HCT116 (cell line): ENCODE measurements around the gene ANO2. TPM values are rescaled to one million over a fixed set of nuclear protein-coding genes. Genes with fewer than 3 reads are reported as not detected.

Experiments
- ATAC-seq: fragments of 200-7000 bp; cut with Tn5 transposase; 2 replicates; pipeline ENCODE4 v1.9.1; 2020; ENCODE audit warnings: mild to moderate bottlenecking, moderate library complexity
- BruUV-seq: library from RNA; stranded (reverse); fragments of 400-500 nt; replicated peaks from 2 replicates; lab custom pipeline; 2021; lab: Mats Ljungman, UMichigan
- CTCF ChIA-PET: fragments of 300-600 bp; sonication (Branson Sonifier 250); formaldehyde crosslinking; loops from one replicate; lab custom pipeline; 2021; ENCODE audit warnings: antibody characterized with exemption; lab: Charles Lee
- POLR2A ChIA-PET: fragments of 300-600, 350-600 bp; sonication (Branson Sonifier 250); formaldehyde crosslinking; loops from one replicate; lab custom pipeline; 2021; ENCODE audit warnings: antibody characterized with exemption; lab: Charles Lee
- RAD21 ChIA-PET, 2 experiments: fragments of 300-600 bp; sonication (Branson Sonifier 250); formaldehyde crosslinking; loops; one replicate each; lab custom pipeline; 2023; ENCODE audit warnings: low total read pairs in 2 of 2; ENCODE audit not compliant: uncharacterized antibody in 2 of 2, unreplicated experiment in 2 of 2, low non-redundant PET in 1 of 2; lab: Charles Lee
- DNase-seq: peaks from one replicate; pipeline ENCODE4 v3.0.0-alpha.2; 2010; ENCODE audit warnings: low read depth, low spot score
- H2AFZ ChIP-seq: fragments of 200-600 bp; shearing (Covaris generic), sonication (generic); 2 replicates; pipeline ENCODE4 v1.6.1; 2017; ENCODE audit warnings: low read depth, mixed run types, mixed read lengths, antibody characterized with exemption, low read length; ENCODE audit not compliant: poor library complexity, severe bottlenecking
- H3K27ac ChIP-seq: 2 replicates; pipeline ENCODE4 v1.5.1; 2012; ENCODE audit warnings: low read depth, low read length
- H3K27me3 ChIP-seq: fragments of 200-600 bp; sonication (generic); 2 replicates; pipeline ENCODE4 v1.6.1; 2016; ENCODE audit warnings: mixed run types, low read length, mixed read lengths; ENCODE audit not compliant: insufficient read depth
- H3K36me3 ChIP-seq, 2 experiments: fragments of 200-500 bp in 1 of 2; fragments of 200-600 bp in 1 of 2; sonication (Bioruptor generic) in 1 of 2; sonication (generic) in 1 of 2; 2 replicates each; pipeline versions ENCODE4 v1.5.1 to v1.6.1; 2014 to 2016; ENCODE audit warnings: low read length in 2 of 2, inconsistent platforms in 1 of 2, mixed read lengths in 1 of 2, mixed run types in 1 of 2; ENCODE audit not compliant: insufficient read depth in 2 of 2, control insufficient read depth in 1 of 2
- H3K4me1 ChIP-seq, 2 experiments: fragments of 200-600 bp in 1 of 2; sonication (generic) in 1 of 2; 2 replicates each; pipeline versions ENCODE4 v1.5.1 to v1.6.1; 2012 to 2017; ENCODE audit warnings: low read length in 2 of 2, inconsistent platforms in 1 of 2, mild to moderate bottlenecking in 1 of 2, mixed read lengths in 1 of 2, mixed run types in 1 of 2, moderate library complexity in 1 of 2; ENCODE audit not compliant: insufficient read depth in 2 of 2, control insufficient read depth in 1 of 2
- H3K4me2 ChIP-seq: fragments of 200-600 bp; sonication (generic); 2 replicates; pipeline ENCODE4 v1.6.1; 2017; ENCODE audit warnings: mixed run types, low read length, mixed read lengths
- H3K4me3 ChIP-seq, 2 experiments: fragments of 200-600 bp in 1 of 2; sonication (generic) in 1 of 2; replicated peaks in 1 of 2; 2 replicates each; pipeline ENCODE4 v1.5.1; 2011 to 2016; ENCODE audit warnings: low read length in 2 of 2, control low read depth in 1 of 2, low read depth in 1 of 2, mild to moderate bottlenecking in 1 of 2, mixed read lengths in 1 of 2, mixed run types in 1 of 2
- H3K79me2 ChIP-seq: fragments of 200-600 bp; sonication (generic); 2 replicates; pipeline ENCODE4 v1.6.1; 2017; ENCODE audit warnings: mild to moderate bottlenecking, mixed run types, low read length, moderate library complexity, mixed read lengths; ENCODE audit not compliant: insufficient read depth
- H3K9ac ChIP-seq: fragments of 200-600 bp; sonication (generic); 2 replicates; pipeline ENCODE4 v1.6.1; 2016; ENCODE audit warnings: low read length, mixed read lengths
- H3K9me2 ChIP-seq: fragments of 200-600 bp; sonication (generic), shearing (Covaris generic); 2 replicates; pipeline ENCODE4 v1.6.1; 2017; ENCODE audit warnings: mixed run types, mild to moderate bottlenecking, moderate library complexity; ENCODE audit not compliant: insufficient read depth
- H3K9me3 ChIP-seq, 2 experiments: fragments of 200-500 bp in 1 of 2; fragments of 200-600 bp in 1 of 2; sonication (Bioruptor generic) in 1 of 2; sonication (generic) in 1 of 2; 2 replicates each; pipeline ENCODE4 v1.6.1; 2014 to 2017; ENCODE audit warnings: low read length in 2 of 2, mixed read lengths in 2 of 2, inconsistent platforms in 1 of 2, low read depth in 1 of 2, mild to moderate bottlenecking in 1 of 2, mixed run types in 1 of 2, moderate library complexity in 1 of 2; ENCODE audit not compliant: control insufficient read depth in 1 of 2, insufficient read depth in 1 of 2
- H4K20me1 ChIP-seq: fragments of 200-600 bp; sonication (generic), shearing (Covaris generic); 2 replicates; pipeline ENCODE4 v1.6.1; 2017; ENCODE audit warnings: mixed run types, mild to moderate bottlenecking, moderate library complexity; ENCODE audit not compliant: insufficient read depth
- CEBPB ChIP-seq: IDR thresholded peaks from 2 replicates; pipeline ENCODE4 v1.6.1; 2012; ENCODE audit warnings: low read depth
- EGR1 ChIP-seq: IDR thresholded peaks from 2 replicates; pipeline ENCODE4 v1.6.1; 2012; ENCODE audit warnings: low read depth
- ELF1 ChIP-seq: IDR thresholded peaks from 2 replicates; pipeline ENCODE4 v1.6.1; 2012; ENCODE audit warnings: low read depth, borderline replicate concordance
- EZH2 ChIP-seq: fragments of 200-600 bp; sonication (generic); IDR thresholded peaks from 2 replicates; pipeline ENCODE4 v1.6.1; 2017; ENCODE audit warnings: antibody characterized with exemption, mixed run types
- EZH2phosphoT487 ChIP-seq: fragments of 200-600 bp; IDR thresholded peaks from 2 replicates; pipeline ENCODE4 v1.6.1; 2018; ENCODE audit warnings: antibody characterized with exemption, borderline replicate concordance
- JUND ChIP-seq: IDR thresholded peaks from 2 replicates; pipeline ENCODE4 v1.6.1; 2012
- POLR2A ChIP-seq: IDR thresholded peaks from 2 replicates; pipeline ENCODE4 v1.7.0; 2011; ENCODE audit warnings: borderline replicate concordance; ENCODE audit not compliant: insufficient read depth, insufficient read length; ENCODE audit errors: extremely low read depth
- POLR2AphosphoS5 ChIP-seq: IDR thresholded peaks from 2 replicates; pipeline ENCODE4 v1.6.1; 2011; ENCODE audit warnings: mild to moderate bottlenecking, low read depth, low read length, moderate library complexity
- SIN3A ChIP-seq: IDR thresholded peaks from 2 replicates; pipeline ENCODE4 v1.6.1; 2012; ENCODE audit warnings: low read depth
- SP1 ChIP-seq: IDR thresholded peaks from 2 replicates; pipeline ENCODE4 v1.6.1; 2012; ENCODE audit warnings: low read depth
- SRF ChIP-seq: IDR thresholded peaks from 2 replicates; pipeline ENCODE4 v1.6.1; 2012; ENCODE audit warnings: low read depth
- TCF7L2 ChIP-seq: IDR thresholded peaks from 2 replicates; pipeline ENCODE4 v1.7.0; 2011; ENCODE audit warnings: borderline replicate concordance, inconsistent platforms; ENCODE audit not compliant: insufficient read depth, insufficient read length; ENCODE audit errors: extremely low read depth
- YY1 ChIP-seq: IDR thresholded peaks from 2 replicates; pipeline ENCODE4 v1.6.1; 2011; ENCODE audit warnings: low read length, low read depth, moderate library complexity, mild to moderate bottlenecking; ENCODE audit not compliant: insufficient replicate concordance; ENCODE audit errors: extremely low read depth
- ZNF274 ChIP-seq: fragments of 200-500 bp; sonication (Bioruptor generic); IDR thresholded peaks from 2 replicates; pipeline ENCODE4 v1.6.1; 2014; ENCODE audit warnings: mild to moderate bottlenecking, low read depth, low read length, inconsistent platforms
- intact Hi-C: fragments of 100-400 bp; cut with micrococcal nuclease; formaldehyde crosslinking; loops from 2 replicates; pipeline ENCODE4 v1.10.0; 2022
- total RNA-seq: library from RNA; stranded (reverse); gene quantifications from one replicate; pipeline ENCODE4 v1.2.1, GENCODE V29; 2021; ENCODE audit not compliant: unreplicated experiment
- TF ChIP-seq, protein P1 (sequence below): IDR thresholded peaks from 2 replicates; pipeline ENCODE4 v1.6.1; 2012
- TF ChIP-seq, protein P2 (sequence below): IDR thresholded peaks from 2 replicates; pipeline ENCODE4 v1.6.1; 2012
- TF ChIP-seq, protein P3 (sequence below): IDR thresholded peaks from 2 replicates; pipeline ENCODE4 v1.6.1; 2011; ENCODE audit warnings: mild to moderate bottlenecking, low read length, moderate library complexity; ENCODE audit not compliant: insufficient replicate concordance; ENCODE audit errors: extremely low read depth
- TF ChIP-seq, protein P4 (sequence below), 3 experiments: fragments of 200-600 bp in 1 of 3; sonication (generic) in 1 of 3; IDR thresholded peaks in 2 of 3; conservative IDR thresholded peaks in 1 of 3; 2 replicates each; pipeline ENCODE4 v1.5.1; 2012 to 2017; ENCODE audit warnings: low read depth in 2 of 3, low read length in 2 of 3, antibody characterized with exemption in 1 of 3, borderline replicate concordance in 1 of 3, control low read depth in 1 of 3, mild to moderate bottlenecking in 1 of 3, mixed read lengths in 1 of 3, mixed run types in 1 of 3, moderate library complexity in 1 of 3; ENCODE audit not compliant: insufficient read depth in 1 of 3

Gene ANO2
- total RNA-seq, 1 experiment from 2014 or later, result not detected

DNA sequence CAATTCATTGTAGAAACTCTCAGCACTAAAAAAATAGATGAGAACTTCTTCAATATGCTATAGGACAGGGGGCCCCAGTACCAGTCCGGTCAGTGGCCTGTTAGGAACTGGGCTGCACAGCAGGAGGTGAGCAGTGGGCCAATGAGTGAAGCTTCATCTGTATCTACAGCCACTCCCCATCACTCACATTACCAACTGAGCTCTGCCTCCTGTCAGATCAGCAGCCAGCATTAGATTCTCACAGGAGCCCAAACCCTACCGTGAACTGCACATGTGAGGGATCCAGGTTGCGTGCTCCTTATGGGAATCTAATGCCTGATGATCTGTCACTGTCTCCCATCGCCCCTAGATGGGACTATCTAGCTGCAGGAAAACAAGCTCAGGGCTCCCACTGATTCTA is 15.7 kb upstream of the ANO2 start:
- BruUV-seq, result no TSS peak
- DNase-seq, result no peak
- ATAC-seq, result 0 out of 2 replicates have a peak, but pooled peaks have one; percentile 38
- no peak overlapping the region for H3K27ac ChIP-seq
- RAD21 ChIA-PET, result no interaction called here
- no peaks in the 10 kb centered on the region for H3K4me1 ChIP-seq
- H3K9me2 ChIP-seq, result no peaks in the 10 kb centered on the region
- H3K27me3 ChIP-seq, result no peaks in the 10 kb centered on the region
- intact Hi-C loops, result no loop called here
- no peaks in the 10 kb centered on the region for H3K36me3 ChIP-seq
- H4K20me1 ChIP-seq, result no peaks in the 10 kb centered on the region
- H3K79me2 ChIP-seq, result no peaks in the 10 kb centered on the region
- TF ChIP-seq, protein P1, sequence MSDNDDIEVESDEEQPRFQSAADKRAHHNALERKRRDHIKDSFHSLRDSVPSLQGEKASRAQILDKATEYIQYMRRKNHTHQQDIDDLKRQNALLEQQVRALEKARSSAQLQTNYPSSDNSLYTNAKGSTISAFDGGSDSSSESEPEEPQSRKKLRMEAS, result no peak
- TF ChIP-seq JUND, result no peak
- no peak for TF ChIP-seq EGR1
- TF ChIP-seq, protein P2, sequence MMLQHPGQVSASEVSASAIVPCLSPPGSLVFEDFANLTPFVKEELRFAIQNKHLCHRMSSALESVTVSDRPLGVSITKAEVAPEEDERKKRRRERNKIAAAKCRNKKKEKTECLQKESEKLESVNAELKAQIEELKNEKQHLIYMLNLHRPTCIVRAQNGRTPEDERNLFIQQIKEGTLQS, result no peak
- TF ChIP-seq, protein P3, sequence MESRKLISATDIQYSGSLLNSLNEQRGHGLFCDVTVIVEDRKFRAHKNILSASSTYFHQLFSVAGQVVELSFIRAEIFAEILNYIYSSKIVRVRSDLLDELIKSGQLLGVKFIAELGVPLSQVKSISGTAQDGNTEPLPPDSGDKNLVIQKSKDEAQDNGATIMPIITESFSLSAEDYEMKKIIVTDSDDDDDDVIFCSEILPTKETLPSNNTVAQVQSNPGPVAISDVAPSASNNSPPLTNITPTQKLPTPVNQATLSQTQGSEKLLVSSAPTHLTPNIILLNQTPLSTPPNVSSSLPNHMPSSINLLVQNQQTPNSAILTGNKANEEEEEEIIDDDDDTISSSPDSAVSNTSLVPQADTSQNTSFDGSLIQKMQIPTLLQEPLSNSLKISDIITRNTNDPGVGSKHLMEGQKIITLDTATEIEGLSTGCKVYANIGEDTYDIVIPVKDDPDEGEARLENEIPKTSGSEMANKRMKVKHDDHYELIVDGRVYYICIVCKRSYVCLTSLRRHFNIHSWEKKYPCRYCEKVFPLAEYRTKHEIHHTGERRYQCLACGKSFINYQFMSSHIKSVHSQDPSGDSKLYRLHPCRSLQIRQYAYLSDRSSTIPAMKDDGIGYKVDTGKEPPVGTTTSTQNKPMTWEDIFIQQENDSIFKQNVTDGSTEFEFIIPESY, result no peak
- TF ChIP-seq YY1, result no peak
- no peak for TF ChIP-seq SIN3A
- no peak for TF ChIP-seq SRF
- no peak for TF ChIP-seq ELF1
- no peak for TF ChIP-seq POLR2A
- TF ChIP-seq TCF7L2, result no peak
- no peak for TF ChIP-seq EZH2phosphoT487
- TF ChIP-seq POLR2AphosphoS5, result no peak
- no peak for TF ChIP-seq EZH2
- TF ChIP-seq SP1, result no peak
- no peak for TF ChIP-seq ZNF274
- TF ChIP-seq, protein P4, sequence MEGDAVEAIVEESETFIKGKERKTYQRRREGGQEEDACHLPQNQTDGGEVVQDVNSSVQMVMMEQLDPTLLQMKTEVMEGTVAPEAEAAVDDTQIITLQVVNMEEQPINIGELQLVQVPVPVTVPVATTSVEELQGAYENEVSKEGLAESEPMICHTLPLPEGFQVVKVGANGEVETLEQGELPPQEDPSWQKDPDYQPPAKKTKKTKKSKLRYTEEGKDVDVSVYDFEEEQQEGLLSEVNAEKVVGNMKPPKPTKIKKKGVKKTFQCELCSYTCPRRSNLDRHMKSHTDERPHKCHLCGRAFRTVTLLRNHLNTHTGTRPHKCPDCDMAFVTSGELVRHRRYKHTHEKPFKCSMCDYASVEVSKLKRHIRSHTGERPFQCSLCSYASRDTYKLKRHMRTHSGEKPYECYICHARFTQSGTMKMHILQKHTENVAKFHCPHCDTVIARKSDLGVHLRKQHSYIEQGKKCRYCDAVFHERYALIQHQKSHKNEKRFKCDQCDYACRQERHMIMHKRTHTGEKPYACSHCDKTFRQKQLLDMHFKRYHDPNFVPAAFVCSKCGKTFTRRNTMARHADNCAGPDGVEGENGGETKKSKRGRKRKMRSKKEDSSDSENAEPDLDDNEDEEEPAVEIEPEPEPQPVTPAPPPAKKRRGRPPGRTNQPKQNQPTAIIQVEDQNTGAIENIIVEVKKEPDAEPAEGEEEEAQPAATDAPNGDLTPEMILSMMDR (IDR thresholded peaks at IDR 0.05 in 2 of 3, conservative IDR thresholded peaks at IDR 0.05 in 1 of 3; ENCODE audit: borderline replicate concordance in 1 of 3, insufficient read depth in 1 of 3, low read depth in 2 of 3, low read length in 2 of 3), result no peak
- no peak for TF ChIP-seq CEBPB
- TF ChIP-seq, all 23 proteins: peak for 0
- no peak overlapping the region for H3K4me2 ChIP-seq
- H3K9ac ChIP-seq, result no peak overlapping the region
- CTCF ChIA-PET, result interaction anchor here (1.0 to 1.4 kb wide), 2 partner anchors 28 to 77 kb away, joined by 3 read pairs; no protein-coding TSS in a partner anchor
- POLR2A ChIA-PET, result no interaction called here
- H3K4me3 ChIP-seq, result no peak overlapping the region
- H3K9me3 ChIP-seq, result no peaks in the 10 kb centered on the region
- no peak overlapping the region for H2AFZ ChIP-seq
